A549 (cell line): Measurements from ENCODE around the gene PKN2. TPM values are rescaled to one million over a fixed set of nuclear protein-coding genes. Genes with fewer than 3 reads are reported as not detected.

Experiments
- ATAC-seq, 2 experiments: fragments of 200-7000 bp in 1 of 2; fragments of >200 bp in 1 of 2; cut with Nextera tagmentation in 1 of 2; cut with Tn5 transposase in 1 of 2; 3 replicates each; pipeline versions ENCODE4 v1.8.0 to v1.9.1; 2018 to 2020; ENCODE audit warnings: mild to moderate bottlenecking in 1 of 2, moderate library complexity in 1 of 2
- CTCF ChIA-PET: fragments of 300-600 bp; sonication (Branson Sonifier 250); formaldehyde crosslinking; extraction: SDS; loops from one replicate; lab custom pipeline; 2021; ENCODE audit warnings: antibody characterized with exemption, inconsistent platforms; lab: Yijun Ruan, JAX
- POLR2A ChIA-PET: fragments of 350-600 bp; formaldehyde crosslinking; extraction: SDS; loops from one replicate; lab custom pipeline; 2021; ENCODE audit warnings: antibody characterized with exemption, inconsistent platforms; lab: Yijun Ruan, JAX
- DNase-seq, 2 experiments: peaks; one replicate each; pipeline versions ENCODE4 v3.0.0 to v3.0.0-alpha.2; 2011 to 2016; ENCODE audit warnings: low read depth in 1 of 2, low spot score in 1 of 2
- FAIRE-seq: peaks from 2 replicates; lab custom pipeline; 2011; peaks lifted over from hg19 to GRCh38; lab: Jason Lieb, UNC
- H3K27ac ChIP-seq, 2 experiments: fragments of >200 bp; sonication (Bioruptor Twin); formaldehyde crosslinking; 3 replicates each; pipeline ENCODE4 v1.5.1; 2016 to 2017
- H3K4me1 ChIP-seq: fragments of >200 bp; sonication (Bioruptor Twin); formaldehyde crosslinking; 3 replicates; pipeline ENCODE4 v1.6.1; 2016
- H3K4me2 ChIP-seq: fragments of >200 bp; sonication (Bioruptor Twin); formaldehyde crosslinking; 3 replicates; pipeline ENCODE4 v1.6.1; 2016
- H3K4me3 ChIP-seq: fragments of >200 bp; sonication (Bioruptor Twin); formaldehyde crosslinking; 3 replicates; pipeline ENCODE4 v1.5.1; 2016
- H3K9me3 ChIP-seq: fragments of >200 bp; sonication (Bioruptor Twin); formaldehyde crosslinking; 3 replicates; pipeline ENCODE4 v1.6.1; 2016
- CHD4 ChIP-seq: fragments of 200-600 bp; sonication (generic); IDR thresholded peaks from 2 replicates; pipeline ENCODE4 v1.6.1; 2016; ENCODE audit warnings: antibody characterized with exemption, mild to moderate bottlenecking, borderline replicate concordance
- EHF ChIP-seq: fragments of 250-450 bp; sonication (Bioruptor Pico); IDR thresholded peaks from 2 replicates; pipeline ENCODE4 v1.5.0; 2020; ENCODE audit warnings: mild to moderate bottlenecking
- ESRRA ChIP-seq: fragments of 150-350 bp; IDR thresholded peaks from 2 replicates; pipeline ENCODE4 v1.6.1; 2014; ENCODE audit warnings: mild to moderate bottlenecking, low read length, borderline replicate concordance
- FOSL2 ChIP-seq, 2 experiments: fragments of 450-650 bp in 1 of 2; fragments of >200 bp in 1 of 2; sonication (Bioruptor Twin) in 1 of 2; formaldehyde crosslinking; IDR thresholded peaks; 2 replicates each; pipeline versions ENCODE4 v1.5.0 to v1.6.1; 2016 to 2020; ENCODE audit warnings: mild to moderate bottlenecking in 1 of 2, moderate library complexity in 1 of 2
- HDAC2 ChIP-seq: fragments of 200-600 bp; sonication (generic); IDR thresholded peaks from 2 replicates; pipeline ENCODE4 v1.6.1; 2016
- HOXB5 ChIP-seq: fragments of 250-450 bp; sonication (Bioruptor Pico); IDR thresholded peaks from 2 replicates; pipeline ENCODE4 v1.5.0; 2020; ENCODE audit warnings: mild to moderate bottlenecking, moderate library complexity
- JUNB ChIP-seq: fragments of >200 bp; sonication (Bioruptor Twin); formaldehyde crosslinking; IDR thresholded peaks from 2 replicates; pipeline ENCODE4 v1.6.1; 2016
- KDM5A ChIP-seq: fragments of 200-600 bp; sonication (generic); IDR thresholded peaks from 2 replicates; pipeline ENCODE4 v1.6.1; 2016; ENCODE audit warnings: antibody characterized with exemption, mild to moderate bottlenecking
- MAFK ChIP-seq: fragments of 450-650 bp; IDR thresholded peaks from 2 replicates; pipeline ENCODE4 v1.6.1; 2014; ENCODE audit not compliant: partially characterized antibody
- NFE2L2 ChIP-seq: fragments of 150-350 bp; conservative IDR thresholded peaks from 2 replicates; pipeline ENCODE4 v1.6.1; 2014; ENCODE audit warnings: low read length
- POLR2A ChIP-seq: IDR thresholded peaks from 2 replicates; pipeline ENCODE4 v1.6.1; 2012; ENCODE audit warnings: mild to moderate bottlenecking, low read length
- RAD21 ChIP-seq, 2 experiments: fragments of >200 bp in 1 of 2; sonication (Bioruptor Twin) in 1 of 2; formaldehyde crosslinking in 1 of 2; IDR thresholded peaks in 1 of 2; conservative IDR thresholded peaks in 1 of 2; 2 replicates in 1 of 2; 3 replicates in 1 of 2; pipeline ENCODE4 v1.6.1; 2012 to 2018; ENCODE audit warnings: inconsistent platforms in 1 of 2
- RCOR1 ChIP-seq: fragments of 150-350 bp; IDR thresholded peaks from 2 replicates; pipeline ENCODE4 v1.6.1; 2014; ENCODE audit warnings: antibody characterized with exemption, low read length, low read depth
- SMC3 ChIP-seq: fragments of >200 bp; sonication (Bioruptor Twin); formaldehyde crosslinking; IDR thresholded peaks from 3 replicates; pipeline ENCODE4 v1.6.1; 2018; ENCODE audit warnings: inconsistent platforms
- SREBF2 ChIP-seq: fragments of 450-650 bp; IDR thresholded peaks from 2 replicates; pipeline ENCODE4 v1.6.1; 2014; ENCODE audit warnings: mild to moderate bottlenecking, moderate library complexity
- ZC3H11A ChIP-seq: fragments of 450-650 bp; IDR thresholded peaks from 2 replicates; pipeline ENCODE4 v1.6.1; 2014; ENCODE audit warnings: antibody characterized with exemption, mild to moderate bottlenecking
- WGBS: methylation state at CpG from one replicate; pipeline ENCODE4 v1.1.6; 2017; ENCODE audit errors: missing lambda C conversion rate; 5-methylcytosine and 5-hydroxymethylcytosine counted together
- polyA plus RNA-seq, 4 experiments: library from polyadenylated mRNA; depleted of rRNA in 3 of 4; stranded (reverse); fragments of >200 nt; fragmentation: RNase III in 1 of 4; extraction: RNeasy Plus Mini Kit Qiagen cat#74134 plus additional on column Dnase treatment in 1 of 4; gene quantifications; 2 replicates in 3 of 4; 3 replicates in 1 of 4; pipeline ENCODE4 v1.2.3, GENCODE V29; 2011 to 2017
- small RNA-seq, 6 experiments: library from RNA; depleted of rRNA; stranded (forward); fragments of <200 nt; gene quantifications; one replicate each; pipeline ENCODE3, GENCODE V24; 2012
- TF ChIP-seq, protein P1 (sequence below): IDR thresholded peaks from 2 replicates; pipeline ENCODE4 v1.6.1; 2012
- TF ChIP-seq, protein P2 (sequence below): IDR thresholded peaks from 2 replicates; pipeline ENCODE4 v1.6.1; 2012; ENCODE audit warnings: low read depth, borderline replicate concordance
- TF ChIP-seq, protein P3 (sequence below): fragments of >200 bp; sonication (Bioruptor Twin); formaldehyde crosslinking; IDR thresholded peaks from 3 replicates; pipeline ENCODE4 v1.5.1; 2016
- TF ChIP-seq, protein P4 (sequence below): fragments of 150-350 bp; IDR thresholded peaks from 2 replicates; pipeline ENCODE4 v1.6.1; 2014; ENCODE audit warnings: low read depth, mild to moderate bottlenecking, low read length

Gene PKN2
- polyA plus RNA-seq, 2 of the 4 experiments (the other 2 are of a cell fraction) = 14.4 to 39.6 TPM

DNA sequence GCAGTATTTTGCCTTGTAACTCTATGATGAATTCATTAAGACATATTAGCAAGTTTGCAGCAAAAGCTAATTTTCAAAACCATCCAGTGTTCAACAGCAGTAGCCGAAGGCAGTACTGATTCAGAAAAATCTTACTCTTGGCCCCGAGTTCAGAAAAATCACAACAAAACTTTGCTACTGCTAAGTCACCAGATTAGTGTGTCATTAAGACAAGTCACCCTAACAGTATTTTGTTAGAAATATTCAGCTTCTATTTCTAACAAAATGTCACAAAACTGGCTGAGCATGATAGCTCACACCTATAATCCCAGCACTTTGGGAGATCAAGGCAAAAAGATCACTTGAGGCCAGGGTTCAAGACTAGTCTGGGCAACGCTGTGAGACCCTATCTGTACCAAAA lies 199.1 kb downstream of the PKN2 start:
- Histone ChIP-seq H3K27ac (no peak overlapping the region), H3K4me1 (no peaks in the 10 kb centered on the region), H3K4me2 (no peak overlapping the region), H3K9me3 (no peaks in the 10 kb centered on the region), H3K4me3 (no peak overlapping the region)
- POLR2A ChIA-PET = interaction anchor here (1.0 kb wide), 1 partner anchor 9 kb away, joined by 4 read pairs; no protein-coding TSS in a partner anchor
- TF ChIP-seq, protein P1, sequence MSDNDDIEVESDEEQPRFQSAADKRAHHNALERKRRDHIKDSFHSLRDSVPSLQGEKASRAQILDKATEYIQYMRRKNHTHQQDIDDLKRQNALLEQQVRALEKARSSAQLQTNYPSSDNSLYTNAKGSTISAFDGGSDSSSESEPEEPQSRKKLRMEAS = no peak
- TF ChIP-seq KDM5A (no peak), SREBF2 (no peak), SMC3 (no peak), ESRRA (no peak), HOXB5 (no peak), HDAC2 (no peak), MAFK (no peak), FOSL2 (IDR thresholded peaks at IDR 0.05) (no peak), FOSL2 (CRISPR knock-in tag; IDR thresholded peaks at IDR 0.05) (no peak), POLR2A (no peak), RAD21 (conservative IDR thresholded peaks at IDR 0.05 in 1 of 2, IDR thresholded peaks at IDR 0.05 in 1 of 2) (no peak), NFE2L2 (no peak), ZC3H11A (no peak), RCOR1 (no peak), CHD4 (no peak), JUNB (no peak), EHF (no peak)
- TF ChIP-seq, protein P2, sequence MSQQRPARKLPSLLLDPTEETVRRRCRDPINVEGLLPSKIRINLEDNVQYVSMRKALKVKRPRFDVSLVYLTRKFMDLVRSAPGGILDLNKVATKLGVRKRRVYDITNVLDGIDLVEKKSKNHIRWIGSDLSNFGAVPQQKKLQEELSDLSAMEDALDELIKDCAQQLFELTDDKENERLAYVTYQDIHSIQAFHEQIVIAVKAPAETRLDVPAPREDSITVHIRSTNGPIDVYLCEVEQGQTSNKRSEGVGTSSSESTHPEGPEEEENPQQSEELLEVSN = no peak
- TF ChIP-seq, protein P3, sequence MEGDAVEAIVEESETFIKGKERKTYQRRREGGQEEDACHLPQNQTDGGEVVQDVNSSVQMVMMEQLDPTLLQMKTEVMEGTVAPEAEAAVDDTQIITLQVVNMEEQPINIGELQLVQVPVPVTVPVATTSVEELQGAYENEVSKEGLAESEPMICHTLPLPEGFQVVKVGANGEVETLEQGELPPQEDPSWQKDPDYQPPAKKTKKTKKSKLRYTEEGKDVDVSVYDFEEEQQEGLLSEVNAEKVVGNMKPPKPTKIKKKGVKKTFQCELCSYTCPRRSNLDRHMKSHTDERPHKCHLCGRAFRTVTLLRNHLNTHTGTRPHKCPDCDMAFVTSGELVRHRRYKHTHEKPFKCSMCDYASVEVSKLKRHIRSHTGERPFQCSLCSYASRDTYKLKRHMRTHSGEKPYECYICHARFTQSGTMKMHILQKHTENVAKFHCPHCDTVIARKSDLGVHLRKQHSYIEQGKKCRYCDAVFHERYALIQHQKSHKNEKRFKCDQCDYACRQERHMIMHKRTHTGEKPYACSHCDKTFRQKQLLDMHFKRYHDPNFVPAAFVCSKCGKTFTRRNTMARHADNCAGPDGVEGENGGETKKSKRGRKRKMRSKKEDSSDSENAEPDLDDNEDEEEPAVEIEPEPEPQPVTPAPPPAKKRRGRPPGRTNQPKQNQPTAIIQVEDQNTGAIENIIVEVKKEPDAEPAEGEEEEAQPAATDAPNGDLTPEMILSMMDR = no peak
- TF ChIP-seq, protein P4, sequence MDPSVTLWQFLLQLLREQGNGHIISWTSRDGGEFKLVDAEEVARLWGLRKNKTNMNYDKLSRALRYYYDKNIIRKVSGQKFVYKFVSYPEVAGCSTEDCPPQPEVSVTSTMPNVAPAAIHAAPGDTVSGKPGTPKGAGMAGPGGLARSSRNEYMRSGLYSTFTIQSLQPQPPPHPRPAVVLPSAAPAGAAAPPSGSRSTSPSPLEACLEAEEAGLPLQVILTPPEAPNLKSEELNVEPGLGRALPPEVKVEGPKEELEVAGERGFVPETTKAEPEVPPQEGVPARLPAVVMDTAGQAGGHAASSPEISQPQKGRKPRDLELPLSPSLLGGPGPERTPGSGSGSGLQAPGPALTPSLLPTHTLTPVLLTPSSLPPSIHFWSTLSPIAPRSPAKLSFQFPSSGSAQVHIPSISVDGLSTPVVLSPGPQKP = no peak
- ATAC-seq (no peak), FAIRE-seq (no peak), DNase-seq (no peak)
- CTCF ChIA-PET = no interaction called here
- 92% methylated on average over 3 of the region's 3 CpGs for WGBS

Small RNA genes within 50 kb of the gene (small RNA-seq; reads per million reads assigned to genes)
- gene RNU6-125P = 0 reads per million in 6 experiments

Other genes starting within 250 kb of the PKN2 start
- gene GTF2B, start 207.3 kb downstream of the PKN2 start, polyA plus RNA-seq (2011; rRNA removed) = 32.5 and 34.1 TPM in 2 replicates
- 21.7 to 24.8 TPM (median 22.4 TPM) in 3 replicates for gene GTF2B, start 207.3 kb downstream of the PKN2 start, polyA plus RNA-seq (2017; fragmentation: RNase III; extraction: RNeasy Plus Mini Kit Qiagen cat#74134 plus additional on column Dnase treatment)